Naive B cell (primary cell): ENCODE measurements around the gene TRIP12. TPM values are rescaled to one million over a fixed set of nuclear protein-coding genes. Genes with fewer than 3 reads are reported as not detected.
"Not testable (repeated sequence)": the region's sequence is repeated elsewhere in the genome, so short reads cannot be mapped to it uniquely, and the experiment has no call there.

Source experiments
- ATAC-seq, 2 donors: fragments of 150-1000 bp; cut with Tn5 transposase; 2 replicates each; pipeline ENCODE4 v1.10.0; 2021; ENCODE audit warnings: low read depth in 2 of 2, mild to moderate bottlenecking in 2 of 2, moderate library complexity in 2 of 2
- DNase-seq: peaks from one replicate; pipeline ENCODE4 v3.0.0; 2022
- H3K27ac Mint-ChIP-seq, 6 donors: one replicate each; pipeline ENCODE4 v1.8.0; 2020 to 2022; ENCODE audit warnings: mild to moderate bottlenecking in 6 of 6, mixed read lengths in 6 of 6, moderate library complexity in 5 of 6, inconsistent platforms in 2 of 6
- H3K27me3 Mint-ChIP-seq, 3 donors: one replicate each; pipeline ENCODE4 v1.8.0; 2021 to 2022; ENCODE audit warnings: mixed read lengths in 3 of 3, mild to moderate bottlenecking in 1 of 3
- H3K36me3 Mint-ChIP-seq, 2 donors: one replicate each; pipeline ENCODE4 v1.8.0; 2020 to 2022; ENCODE audit warnings: mixed read lengths in 2 of 2, inconsistent platforms in 1 of 2, mild to moderate bottlenecking in 1 of 2
- H3K4me1 Mint-ChIP-seq, 3 donors: one replicate each; pipeline ENCODE4 v1.8.0; 2020 to 2022; ENCODE audit warnings: mixed read lengths in 3 of 3, inconsistent platforms in 1 of 3, mild to moderate bottlenecking in 1 of 3, moderate library complexity in 1 of 3
- H3K4me3 Mint-ChIP-seq, 8 donors: one replicate each; pipeline ENCODE4 v1.8.0; 2020 to 2022; ENCODE audit warnings: mild to moderate bottlenecking in 8 of 8, mixed read lengths in 8 of 8, moderate library complexity in 8 of 8, inconsistent platforms in 2 of 8
- H3K9me3 Mint-ChIP-seq, 7 donors: one replicate each; pipeline ENCODE4 v1.8.0; 2020 to 2022; ENCODE audit warnings: mixed read lengths in 7 of 7, mild to moderate bottlenecking in 5 of 7, inconsistent platforms in 2 of 7, moderate library complexity in 1 of 7
- polyA plus RNA-seq, 6 donors: library from polyadenylated mRNA; unstranded; fragments of 300-500 nt; fragmentation: Illumina TruSeq; gene quantifications; one replicate each; pipeline ENCODE4 v1.2.3, GENCODE V29; 2021; ENCODE audit warnings: low read depth in 6 of 6

Gene TRIP12
- polyA plus RNA-seq, 6 donors from 2014 or later, result 20.0 to 64.5 (median 46.1) TPM

GRCh38 chr2:229725716-229726574, 195.9 kb downstream of the TRIP12 start:
- H3K4me1 Mint-ChIP-seq, result no peaks in the 10 kb centered on the region
- no peak overlapping the region for H3K27ac Mint-ChIP-seq
- H3K4me3 Mint-ChIP-seq, result no peak overlapping the region
- ATAC-seq (no peak), DNase-seq (no peak)
- peaks cover 22 to 32% (median 28%) of the 10 kb centered on the region in 3 donors for H3K27me3 Mint-ChIP-seq
- H3K36me3 Mint-ChIP-seq, result no peaks in the 10 kb centered on the region
- H3K9me3 Mint-ChIP-seq, result peaks cover 0 to 1% (median 0%) of the 10 kb centered on the region in 7 donors

DNA sequence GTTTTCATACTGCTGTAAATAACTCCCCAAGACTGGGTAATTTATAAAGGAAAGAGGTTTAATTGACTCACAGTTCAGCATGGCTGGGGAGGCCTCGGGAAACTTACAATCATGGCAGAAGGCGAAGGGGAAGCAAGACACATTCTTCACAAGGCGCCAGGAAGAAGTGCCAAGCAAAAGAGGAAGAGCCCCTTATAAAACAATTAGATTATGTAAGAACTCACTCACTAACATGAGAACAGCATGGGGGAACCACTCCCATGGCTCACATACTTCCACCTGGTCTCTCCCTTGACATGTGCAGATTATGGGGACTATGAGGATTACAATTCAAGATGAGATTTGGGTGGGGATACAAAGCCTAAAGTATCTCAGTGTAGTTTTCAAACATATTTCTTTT, 198.6 kb downstream of the TRIP12 start:
- not testable (repeated sequence) for H3K27ac Mint-ChIP-seq, ATAC-seq, H3K36me3 Mint-ChIP-seq, H3K4me3 Mint-ChIP-seq, H3K9me3 Mint-ChIP-seq, DNase-seq, H3K4me1 Mint-ChIP-seq
- H3K27me3 Mint-ChIP-seq, result peaks cover 33 to 47% (median 42%) of the 10 kb centered on the region in 3 donors

GRCh38 chr2:229719926-229720647, 201.7 kb downstream of the TRIP12 start:
- H3K4me3 Mint-ChIP-seq, result no peak overlapping the region
- H3K9me3 Mint-ChIP-seq, result peaks cover 0 to 1% (median 0%) of the 10 kb centered on the region in 7 donors
- no peak overlapping the region for H3K27ac Mint-ChIP-seq
- H3K36me3 Mint-ChIP-seq, result no peaks in the 10 kb centered on the region
- H3K4me1 Mint-ChIP-seq, result peaks cover 0 to 7% (median 6%) of the 10 kb centered on the region in 3 donors
- no peak for DNase-seq
- peaks cover 55 to 69% (median 62%) of the 10 kb centered on the region in 3 donors for H3K27me3 Mint-ChIP-seq
- no peak for ATAC-seq

DNA sequence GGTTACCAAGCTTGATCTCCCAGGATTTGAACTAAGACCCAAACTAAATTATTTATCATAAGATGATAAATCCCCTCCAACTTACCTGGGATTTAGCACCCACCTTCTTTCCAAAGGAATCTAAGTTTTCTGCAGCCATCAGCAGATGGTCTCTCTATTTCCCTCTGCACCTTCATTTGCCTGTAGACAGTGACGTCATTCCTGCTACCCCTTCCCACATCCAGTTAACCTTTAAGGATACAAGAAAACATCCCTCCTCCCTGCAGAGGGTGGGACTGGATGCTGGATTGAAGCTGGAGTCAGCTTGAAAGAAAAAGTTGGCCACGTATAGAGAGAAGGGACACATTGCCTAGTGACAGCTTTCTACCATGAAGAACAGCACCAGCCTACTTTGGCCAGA, 203.8 kb downstream of the TRIP12 start:
- H3K4me1 Mint-ChIP-seq, result peaks cover 4 to 12% (median 11%) of the 10 kb centered on the region in 3 donors
- no peak for DNase-seq
- H3K36me3 Mint-ChIP-seq, result no peaks in the 10 kb centered on the region
- no peak overlapping the region for H3K27ac Mint-ChIP-seq
- peaks cover 0 to under 1% (median 0%) of the 10 kb centered on the region in 7 donors for H3K9me3 Mint-ChIP-seq
- peaks cover 46 to 61% (median 52%) of the 10 kb centered on the region in 3 donors for H3K27me3 Mint-ChIP-seq
- H3K4me3 Mint-ChIP-seq, result no peak overlapping the region
- ATAC-seq, result no peak

DNA sequence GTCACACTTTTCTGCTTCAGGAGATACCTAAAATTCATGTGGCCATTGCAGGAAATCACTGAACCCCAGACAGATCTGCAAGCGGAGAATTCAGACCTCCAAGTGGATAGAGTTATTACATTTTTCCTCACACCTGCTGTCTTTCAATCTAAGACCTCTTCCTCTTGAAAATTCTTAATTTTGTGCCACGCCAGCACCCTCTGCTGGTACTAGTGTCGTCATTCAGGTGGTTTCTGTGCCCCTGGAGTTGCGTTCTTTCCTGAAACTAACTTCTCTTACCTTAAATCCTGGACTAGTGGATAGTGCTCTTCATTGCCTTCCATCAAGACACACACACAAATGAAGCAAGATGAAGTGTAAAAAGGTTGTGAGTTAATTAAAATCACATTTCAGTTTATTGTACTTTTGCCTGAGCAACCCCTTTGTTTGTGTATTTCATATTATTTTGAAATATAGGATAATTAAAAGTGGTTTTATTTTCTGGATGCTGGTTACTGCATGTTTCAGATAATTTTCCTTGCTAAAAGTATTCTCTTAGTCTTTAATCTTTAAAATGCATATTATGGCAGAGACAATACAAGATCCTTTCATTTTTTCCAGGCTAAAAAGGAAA, 205.8 kb downstream of the TRIP12 start:
- peak overlapping the region in 1 of 6 donors; percentile 18 for H3K27ac Mint-ChIP-seq
- peak overlapping the region in 6 of 8 donors; percentile 24 to 79 (median 49) for H3K4me3 Mint-ChIP-seq
- ATAC-seq, result no peak
- H3K9me3 Mint-ChIP-seq, result peaks cover 0 to 21% (median 2%) of the 10 kb centered on the region in 7 donors
- H3K27me3 Mint-ChIP-seq, result peaks cover 61 to 74% (median 70%) of the 10 kb centered on the region in 3 donors
- peaks cover 4 to 16% of the 10 kb centered on the region in 2 donors for H3K36me3 Mint-ChIP-seq
- H3K4me1 Mint-ChIP-seq, result peaks cover 4 to 13% (median 13%) of the 10 kb centered on the region in 3 donors
- DNase-seq, result peak; percentile 8

- Mint-ChIP-seq H3K4me1 (peaks cover 4 to 13% (median 13%) of the 10 kb centered on the region in 3 donors), H3K4me3 (peak overlapping the region in 7 of 8 donors; percentile 40 to 76 (median 48)), H3K27me3 (peaks cover 70 to 79% (median 72%) of the 10 kb centered on the region in 3 donors), H3K36me3 (peaks cover 4 to 16% of the 10 kb centered on the region in 2 donors), H3K27ac (no peak overlapping the region), H3K9me3 (peaks cover 0 to 24% (median 2%) of the 10 kb centered on the region in 7 donors)
- ATAC-seq (peak; percentile 27 to 35), DNase-seq (no peak)
Observed at GRCh38 chr2:229714736-229715541, 206.9 kb downstream of the TRIP12 start.

GRCh38 chr2:229714080-229714735, 207.6 kb downstream of the TRIP12 start, which contains the start of gene DNER:
DNER (minus strand) TSS chr2:229714555; CDS start chr2:229714423, 132 bp downstream.
- H3K36me3 Mint-ChIP-seq, result peaks cover 4 to 16% of the 10 kb centered on the region in 2 donors
- peak; percentile 11 for DNase-seq
- peak within 1 kb of the TSS in 7 of 8 donors; percentile 44 to 79 (median 60) for H3K4me3 Mint-ChIP-seq
- H3K27me3 Mint-ChIP-seq, result peaks cover 67 to 76% (median 67%) of the 10 kb centered on the region in 3 donors
- ATAC-seq, result peak; percentile 74 to 76
- H3K4me1 Mint-ChIP-seq, result peaks cover 4 to 13% (median 13%) of the 10 kb centered on the region in 3 donors
- peak within 1 kb of the TSS in 1 of 6 donors; percentile 61 for H3K27ac Mint-ChIP-seq
- peaks cover 0 to 24% (median 2%) of the 10 kb centered on the region in 7 donors for H3K9me3 Mint-ChIP-seq

Other genes starting within 250 kb of the TRIP12 start
- not detected for gene DNER, start 207.5 kb downstream of the TRIP12 start, polyA plus RNA-seq
- gene FBXO36, start 494 bp upstream of the TRIP12 start, polyA plus RNA-seq, result 1 to 10 TPM in 1 of 6 donors, under 1 TPM in 4, not detected in 1; 0.24 to 1.4 (median 0.76) TPM
- under 1 TPM in 4 of 6 donors, not detected in 2; 0.25 to 0.44 (median 0.27) TPM for gene SLC16A14, start 146.9 kb upstream of the TRIP12 start, polyA plus RNA-seq